ENCODE measurements around the gene PGGHG. TPM values are rescaled to one million over a fixed set of nuclear protein-coding genes. Genes with fewer than 3 reads are reported as not detected.

The PGGHG gene
- polyA plus RNA-seq, 1 donor from 2014 or later = 2.1 TPM

GRCh38 chr11:305844-306211 lies 16.9 kb downstream of the PGGHG start:
- H3K9me3 ChIP-seq (ENCODE audit: low read length) = no peaks in the 10 kb centered on the region
- H3K9me2 ChIP-seq (ENCODE audit: insufficient read depth, low read length) = no peaks in the 10 kb centered on the region
- no peaks in the 10 kb centered on the region for H3F3A ChIP-seq (ENCODE audit: insufficient read depth, low read length, poor library complexity, severe bottlenecking)
- no peaks in the 10 kb centered on the region for H3K27me3 ChIP-seq (ENCODE audit: insufficient read depth, low read depth, low read length)
- H3K4me3 ChIP-seq (ENCODE audit: low read length) = no peak overlapping the region
- H4K20me1 ChIP-seq (ENCODE audit: insufficient read depth) = no peaks in the 10 kb centered on the region
- TF ChIP-seq MXI1 (conservative IDR thresholded peaks at IDR 0.05; ENCODE audit: poor library complexity, severe bottlenecking) (no peak), SMC3 (conservative IDR thresholded peaks at IDR 0.05; ENCODE audit: poor library complexity) (no peak), REST (IDR thresholded peaks at IDR 0.05; ENCODE audit: borderline replicate concordance) (no peak), RAD21 (conservative IDR thresholded peaks at IDR 0.05) (no peak), CTCF (IDR thresholded peaks at IDR 0.05; ENCODE audit: poor library complexity, severe bottlenecking) (no peak), EP300 (conservative IDR thresholded peaks at IDR 0.05; ENCODE audit: poor library complexity, severe bottlenecking) (no peak), EZH2 (IDR thresholded peaks at IDR 0.05; ENCODE audit: borderline replicate concordance, insufficient read depth, low read length, poor library complexity, severe bottlenecking) (no peak), POLR2AphosphoS5 (IDR thresholded peaks at IDR 0.05) (no peak), TAF1 (IDR thresholded peaks at IDR 0.05; ENCODE audit: low read depth) (no peak)
- no peak overlapping the region for H3K27ac ChIP-seq (ENCODE audit: low read length)
- H3K4me2 ChIP-seq (ENCODE audit: low read length) = no peak overlapping the region
- H3K9ac ChIP-seq (ENCODE audit: low read length) = no peak overlapping the region
- H2AFZ ChIP-seq (ENCODE audit: low read depth, low read length) = no peak overlapping the region
- H3K36me3 ChIP-seq (ENCODE audit: insufficient read depth, low read length) = no peaks in the 10 kb centered on the region
- H3K79me2 ChIP-seq (replicated peaks; ENCODE audit: insufficient read depth, low read length) = no peaks in the 10 kb centered on the region

- Histone ChIP-seq H3K4me2 (ENCODE audit: low read length) (no peak overlapping the region), H3F3A (ENCODE audit: insufficient read depth, low read length, poor library complexity, severe bottlenecking) (no peaks in the 10 kb centered on the region), H3K4me3 (ENCODE audit: low read length) (no peak overlapping the region)
These were observed 17.9 kb downstream of the PGGHG start for GRCh38 chr11:306645-307371.

More at GRCh38 chr11:306645-307371, 17.9 kb downstream of the PGGHG start:
- TF ChIP-seq TAF1 (IDR thresholded peaks at IDR 0.05; ENCODE audit: low read depth) = no peak
- no peak for TF ChIP-seq SMC3 (conservative IDR thresholded peaks at IDR 0.05; ENCODE audit: poor library complexity)
- TF ChIP-seq EZH2 (IDR thresholded peaks at IDR 0.05; ENCODE audit: borderline replicate concordance, insufficient read depth, low read length, poor library complexity, severe bottlenecking) = no peak
- no peak for TF ChIP-seq REST (IDR thresholded peaks at IDR 0.05; ENCODE audit: borderline replicate concordance)
- TF ChIP-seq CTCF (IDR thresholded peaks at IDR 0.05; ENCODE audit: poor library complexity, severe bottlenecking) = no peak
- Histone ChIP-seq H3K9me3 (ENCODE audit: low read length) (no peaks in the 10 kb centered on the region), H3K9ac (ENCODE audit: low read length) (no peak overlapping the region), H3K9me2 (ENCODE audit: insufficient read depth, low read length) (no peaks in the 10 kb centered on the region), H2AFZ (ENCODE audit: low read depth, low read length) (no peak overlapping the region), H4K20me1 (ENCODE audit: insufficient read depth) (no peaks in the 10 kb centered on the region), H3K27me3 (ENCODE audit: insufficient read depth, low read depth, low read length) (no peaks in the 10 kb centered on the region), H3K79me2 (replicated peaks; ENCODE audit: insufficient read depth, low read length) (no peaks in the 10 kb centered on the region), H3K27ac (ENCODE audit: low read length) (no peak overlapping the region), H3K36me3 (ENCODE audit: insufficient read depth, low read length) (no peaks in the 10 kb centered on the region)

All from neural cell (in vitro differentiated cells).